Measurements from ENCODE around the gene ITIH6.
A peak's percentile ranks its signal among the peaks of the same experiment; 100 is the strongest.
"Not testable (repeated sequence)": the region's sequence is repeated elsewhere in the genome, so short reads cannot be mapped to it uniquely, and the experiment has no call there.

ITIH6 gene

GRCh38 chrX:54798137-54798536, at the start of gene ITIH6:
TSS of gene ITIH6 (minus strand) at chrX:54798255. CDS start at chrX:54798210, 45 bp downstream.
- DNase-seq: no peak

DNA sequence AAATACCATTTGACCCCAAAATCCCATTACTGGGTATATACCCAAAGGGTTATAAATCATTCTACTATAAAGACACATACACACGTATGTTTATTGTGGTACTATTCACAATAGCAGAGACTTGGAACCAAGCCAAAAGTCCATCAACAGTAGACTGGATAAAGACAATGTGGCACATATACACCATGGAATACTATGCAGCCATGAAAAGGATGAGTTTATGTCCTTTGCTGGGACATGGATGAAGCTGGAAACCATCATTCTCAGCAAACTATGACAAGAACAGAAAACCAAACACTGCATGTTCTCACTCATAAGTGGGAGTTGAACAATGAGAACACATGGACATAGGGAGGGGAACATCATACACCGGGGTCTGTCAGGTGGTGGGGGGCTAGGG, 49.6 kb upstream of the ITIH6 start:
- DNase-seq: not testable (repeated sequence)

GRCh38 chrX:54843050-54843449, 45.0 kb upstream of the ITIH6 start:
- no peak for DNase-seq

- no peak for DNase-seq
Measured at GRCh38 chrX:54842607-54843006, 44.6 kb upstream of the ITIH6 start.

DNA sequence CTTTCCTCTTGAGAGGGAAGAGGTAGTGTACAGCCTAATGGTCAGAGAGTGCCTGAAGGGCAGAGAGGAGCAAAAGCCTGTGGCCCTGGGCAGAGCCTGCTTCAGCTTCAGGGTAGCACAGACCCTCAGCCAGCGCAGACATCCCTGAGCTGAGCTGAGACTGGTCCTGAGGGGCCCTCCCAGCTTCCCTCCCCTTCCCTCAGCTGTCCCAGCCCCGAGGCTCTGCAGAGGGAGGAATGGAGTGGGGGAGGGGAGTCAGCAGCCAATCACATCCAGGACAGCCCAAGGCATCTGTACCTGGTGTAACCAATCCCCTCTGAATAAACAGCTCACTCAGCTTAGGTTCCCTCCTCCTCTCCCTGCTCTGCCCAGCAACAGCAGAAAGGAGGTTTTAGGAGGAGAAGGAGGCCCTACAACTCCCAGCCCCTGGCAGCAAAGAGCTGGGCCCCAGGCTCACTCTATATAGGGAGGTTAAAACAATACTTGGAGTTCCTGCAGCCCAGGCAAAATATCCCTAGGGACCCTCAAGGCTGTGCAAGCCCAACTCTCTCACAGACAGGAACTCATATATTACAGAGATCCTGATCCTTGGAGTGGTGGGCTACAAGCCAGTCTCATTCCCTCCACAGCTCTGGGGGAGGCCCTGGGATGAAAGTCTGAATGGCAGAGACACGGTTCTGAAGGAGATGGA, 43.3 kb upstream of the ITIH6 start:
- not testable (repeated sequence) for DNase-seq

DNA sequence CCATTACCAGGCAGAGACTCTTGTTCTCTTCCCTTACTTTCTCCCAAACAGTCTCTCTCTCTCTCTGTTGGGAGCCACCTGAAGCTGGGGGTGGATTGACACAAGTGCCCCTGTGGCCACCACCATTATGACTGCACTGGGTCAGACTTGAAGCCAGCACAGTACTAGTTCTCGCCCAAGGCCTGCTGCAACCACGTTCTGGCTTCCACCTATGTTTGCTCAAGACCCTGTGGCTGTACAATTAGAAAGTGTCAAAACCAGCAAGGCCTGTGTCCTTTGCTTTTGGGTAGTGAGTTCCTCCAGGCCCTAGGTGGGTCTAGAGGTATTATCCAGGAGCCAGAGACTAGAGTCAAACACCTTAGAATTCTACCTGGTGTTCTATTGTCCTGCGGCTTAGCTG, 40.5 kb upstream of the ITIH6 start:
- DNase-seq: no peak

DNA sequence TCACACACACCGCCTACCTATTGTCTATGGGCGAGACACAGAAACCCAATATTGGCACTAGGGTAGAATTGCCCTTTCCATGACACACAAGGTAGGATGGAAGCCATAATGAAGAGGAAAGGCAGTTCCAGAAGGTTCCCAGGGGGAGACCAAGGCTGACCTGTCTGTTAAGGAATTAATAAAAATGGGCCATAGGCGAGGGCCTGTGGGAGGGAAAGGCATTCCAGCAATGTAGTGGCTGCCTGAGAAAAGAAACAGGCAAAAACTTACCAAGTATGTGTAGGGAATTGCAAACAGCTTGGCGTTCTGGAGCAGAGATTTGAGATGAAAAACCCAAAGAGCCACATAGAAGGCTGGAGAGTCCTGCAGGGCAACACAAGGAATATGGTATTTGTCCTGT, 28.5 kb upstream of the ITIH6 start:
- no peak for DNase-seq

DNA sequence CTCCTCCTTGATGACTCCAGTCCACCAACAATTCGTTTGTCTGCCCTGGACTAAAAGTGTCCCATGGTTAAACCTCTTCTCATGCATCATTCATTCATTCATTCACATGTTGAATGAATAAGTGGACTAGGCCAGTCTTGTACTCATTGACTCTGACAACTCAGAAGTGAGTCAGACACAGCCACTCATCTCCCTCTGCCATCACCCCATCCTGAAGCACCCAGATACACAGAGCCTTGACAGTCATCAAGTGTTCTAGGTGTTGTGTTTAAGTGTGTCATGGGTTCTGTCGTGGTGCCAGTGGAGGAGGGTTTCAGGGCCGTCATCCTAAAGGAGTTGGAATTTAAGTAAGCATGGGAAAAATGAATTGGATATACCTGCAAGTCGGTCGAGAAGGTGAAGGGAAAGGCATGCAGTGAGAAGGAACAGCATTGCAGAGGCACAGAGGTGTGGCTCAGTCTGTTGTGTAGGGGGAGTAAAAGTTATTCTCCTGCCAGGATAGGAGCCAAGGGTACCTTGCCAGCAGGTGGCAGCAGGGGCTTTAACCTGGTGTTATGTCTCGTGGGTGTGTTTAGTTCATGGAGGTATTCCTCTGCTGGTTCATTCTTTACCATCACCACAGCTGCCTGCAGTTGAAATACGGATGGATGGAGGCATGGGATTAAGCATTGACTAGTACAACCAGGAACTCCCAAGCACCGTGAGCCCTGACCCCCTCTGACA, 27.8 kb upstream of the ITIH6 start:
- peak; percentile 28 for DNase-seq

DNA sequence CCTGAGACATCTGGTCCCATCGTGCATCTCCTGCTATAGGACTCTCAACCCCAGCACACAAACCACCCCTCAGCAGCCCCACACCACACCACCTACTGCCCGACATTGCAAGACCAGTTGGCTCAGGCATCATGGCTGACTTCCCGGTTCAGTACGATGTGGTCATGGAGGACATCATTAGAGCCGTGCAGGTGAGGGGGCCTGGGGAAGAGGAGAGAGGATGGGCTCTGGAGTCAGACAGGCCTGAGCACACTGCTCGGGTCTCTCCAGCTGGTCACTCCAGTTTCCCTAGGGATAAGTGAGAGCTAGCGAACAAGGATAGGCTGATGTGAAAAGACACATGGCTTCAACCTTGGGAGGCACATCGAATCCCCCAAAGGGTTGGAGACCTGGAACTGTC, 26.7 kb upstream of the ITIH6 start:
- no peak for DNase-seq

DNA sequence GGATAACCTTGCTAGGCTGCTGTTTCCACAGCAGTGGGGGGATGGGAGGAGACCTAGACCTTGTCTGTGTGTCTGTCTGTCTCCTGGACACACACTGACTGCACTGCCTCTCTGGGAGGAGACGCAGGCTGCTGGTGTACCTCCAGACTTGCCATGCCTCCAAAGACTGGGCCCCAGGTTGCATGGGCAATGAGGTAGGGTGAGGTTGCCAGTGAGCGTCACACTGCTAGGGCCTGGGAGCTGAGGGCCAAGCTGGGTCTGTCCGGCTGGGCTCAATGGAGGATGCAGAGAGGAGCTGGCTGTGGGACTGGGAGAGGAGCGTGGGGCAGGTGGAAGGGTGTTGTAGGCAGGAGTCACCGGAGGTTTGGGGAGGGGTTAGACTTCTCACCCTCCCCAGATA, 26.1 kb upstream of the ITIH6 start:
- no peak for DNase-seq

DNA sequence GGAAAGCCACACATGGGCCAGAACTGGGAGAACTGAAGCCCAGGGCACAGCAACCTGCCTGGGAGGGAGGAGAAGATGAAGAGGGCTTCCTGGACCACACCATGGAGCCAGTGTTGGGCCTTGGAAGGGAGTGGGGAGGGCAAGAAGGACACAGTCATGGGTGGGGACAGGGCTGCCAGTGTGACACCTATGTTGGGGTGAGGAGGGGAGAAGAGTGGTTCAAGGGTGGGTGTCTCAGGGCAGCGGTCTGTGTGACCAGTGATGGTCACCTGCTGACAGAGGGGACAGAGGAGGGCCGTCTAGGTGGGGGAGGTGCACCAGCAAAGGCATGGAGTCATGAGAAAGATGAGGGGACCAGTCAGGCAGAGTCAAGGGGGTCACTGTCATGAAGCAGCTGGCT, 23.3 kb upstream of the ITIH6 start:
- DNase-seq: no peak

DNA sequence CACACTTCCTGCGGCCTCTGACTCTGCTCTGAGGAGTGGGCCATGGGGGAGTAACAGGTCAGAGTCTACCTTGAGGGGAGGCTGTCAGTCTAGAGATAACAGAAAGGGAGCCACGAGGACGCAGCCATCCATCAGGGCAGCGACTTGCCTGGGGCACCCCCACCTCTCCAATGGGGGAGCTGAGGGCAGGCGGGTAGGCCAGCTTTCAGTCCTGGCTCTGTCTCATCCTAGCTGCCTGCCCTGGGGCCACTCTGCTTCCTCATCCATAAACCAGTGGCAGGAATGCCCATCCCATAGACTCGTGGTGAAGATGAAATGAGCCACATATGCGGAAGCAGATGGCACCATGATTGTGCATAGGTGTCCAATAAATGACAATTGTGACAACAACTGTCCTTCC, 22.7 kb upstream of the ITIH6 start:
- no peak for DNase-seq

- DNase-seq: no peak
Measured at GRCh38 chrX:54819201-54819600, 21.1 kb upstream of the ITIH6 start.

- DNase-seq: no peak
Measured at GRCh38 chrX:54818221-54818620, 20.2 kb upstream of the ITIH6 start.

DNA sequence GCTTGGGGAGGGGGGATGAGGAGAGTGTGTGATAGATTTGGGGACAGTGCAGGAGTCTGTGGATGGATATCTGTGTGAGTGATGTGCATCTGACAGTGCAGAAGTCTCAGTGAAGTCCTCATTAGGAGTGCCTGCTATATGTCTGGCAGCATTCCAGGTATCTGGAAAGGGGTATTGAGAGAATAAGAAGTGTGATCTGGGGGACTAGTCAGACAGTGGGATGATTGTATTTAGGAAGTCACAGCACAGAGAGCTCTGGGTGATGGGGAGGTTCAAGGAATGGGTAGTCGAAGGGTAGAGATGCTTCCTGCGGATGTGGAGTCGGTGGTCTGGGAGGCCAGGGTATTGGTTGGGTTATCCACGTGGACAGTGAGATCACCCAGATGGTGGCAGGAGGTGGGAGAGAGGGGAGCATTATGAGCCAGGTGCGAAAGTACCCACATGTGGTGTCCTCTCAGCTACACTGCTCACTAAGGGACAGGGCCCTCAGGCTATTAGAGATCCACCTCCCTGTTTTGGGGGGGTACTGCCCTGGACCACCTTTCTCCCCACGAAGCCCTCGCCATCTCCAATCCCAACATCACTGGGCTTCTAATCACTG, 19.3 kb upstream of the ITIH6 start:
- no peak for DNase-seq

DNA sequence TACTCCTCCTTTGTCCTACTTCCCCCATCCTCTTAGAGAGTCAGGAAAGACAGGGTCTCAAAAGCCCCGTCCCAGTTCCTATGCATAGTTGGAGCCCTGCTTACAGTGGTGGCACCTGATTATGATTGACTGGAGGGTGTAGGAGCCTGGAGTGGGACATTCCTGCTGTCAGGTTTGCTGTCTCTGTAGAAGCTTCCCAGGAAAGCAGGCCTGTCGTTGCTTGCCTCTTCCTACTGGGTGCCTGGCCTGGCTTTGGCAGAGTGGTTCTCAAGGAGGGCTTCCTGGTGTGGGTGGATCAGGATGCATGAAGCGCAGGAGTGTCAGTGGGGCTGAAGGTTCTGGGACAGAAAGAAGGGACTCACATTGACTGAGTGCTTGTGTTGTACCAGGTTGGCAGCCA, 14.3 kb upstream of the ITIH6 start:
- DNase-seq: no peak

- DNase-seq: no peak
Measured at GRCh38 chrX:54811301-54811885, 13.3 kb upstream of the ITIH6 start.

DNA sequence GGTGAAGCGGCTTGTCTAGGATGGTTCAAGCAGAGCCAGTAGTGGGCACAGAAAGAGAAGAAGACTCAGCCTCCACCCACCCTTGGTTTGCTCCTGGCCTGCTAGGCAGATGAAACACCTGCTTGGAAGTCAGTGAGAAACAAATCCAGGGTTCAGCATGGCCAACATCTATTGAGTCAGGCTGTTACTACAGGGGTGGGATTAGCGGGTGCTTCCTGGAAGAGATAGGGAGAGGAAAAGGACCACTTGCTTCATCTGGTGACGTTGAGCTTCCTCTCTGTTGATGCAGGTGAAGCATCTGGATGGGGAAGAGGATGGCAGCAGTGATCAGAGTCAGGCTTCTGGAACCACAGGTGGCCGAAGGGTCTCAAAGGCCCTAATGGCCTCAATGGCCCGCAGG, 12.5 kb upstream of the ITIH6 start:
- no peak for DNase-seq

DNA sequence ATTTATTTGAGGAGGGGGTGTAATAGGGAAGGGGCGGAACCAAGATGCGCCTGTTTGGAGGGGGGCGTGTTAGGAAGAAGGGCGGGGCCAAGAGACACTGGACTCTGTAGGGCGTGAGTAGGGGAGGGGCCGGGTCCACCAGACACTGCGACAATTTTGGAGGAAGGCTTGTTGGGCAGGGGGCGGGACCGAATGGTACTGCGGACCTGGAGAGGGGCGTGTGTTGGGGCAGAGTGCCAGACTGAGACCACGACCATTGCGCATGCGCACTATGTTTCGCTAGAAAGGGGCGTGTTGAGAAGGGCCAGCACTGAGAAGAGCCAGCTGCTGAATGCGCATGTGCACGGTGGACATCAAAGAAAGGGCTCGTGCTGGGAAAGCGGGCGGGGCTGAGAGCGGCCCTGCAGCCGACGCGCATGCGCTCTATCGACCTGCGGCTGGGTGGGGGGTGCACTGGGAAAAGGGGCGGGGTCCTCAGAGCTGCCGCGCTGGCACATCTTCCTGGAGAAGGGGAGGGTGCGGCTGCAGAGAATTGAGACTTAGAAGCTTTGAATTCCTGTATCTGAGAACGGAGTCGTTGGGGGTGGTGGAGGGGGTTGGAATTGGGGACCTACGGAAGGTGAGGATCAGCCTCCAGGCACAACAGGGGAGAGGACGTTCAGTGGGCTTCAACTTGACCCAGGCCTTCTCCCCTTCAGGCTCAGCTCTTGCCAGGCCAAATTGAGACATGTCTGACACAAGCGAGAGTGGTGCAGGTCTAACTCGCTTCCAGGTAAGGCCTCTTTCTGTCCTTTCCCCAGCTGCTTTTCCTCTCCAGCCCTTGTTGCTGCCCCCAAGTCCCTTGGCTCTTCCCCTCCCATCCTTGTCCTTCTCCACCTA, 10.8 kb upstream of the ITIH6 start:
- peak; percentile 80 for DNase-seq

- DNase-seq: peak; percentile 43
Measured at GRCh38 chrX:54808109-54808604, 10.1 kb upstream of the ITIH6 start.

DNA sequence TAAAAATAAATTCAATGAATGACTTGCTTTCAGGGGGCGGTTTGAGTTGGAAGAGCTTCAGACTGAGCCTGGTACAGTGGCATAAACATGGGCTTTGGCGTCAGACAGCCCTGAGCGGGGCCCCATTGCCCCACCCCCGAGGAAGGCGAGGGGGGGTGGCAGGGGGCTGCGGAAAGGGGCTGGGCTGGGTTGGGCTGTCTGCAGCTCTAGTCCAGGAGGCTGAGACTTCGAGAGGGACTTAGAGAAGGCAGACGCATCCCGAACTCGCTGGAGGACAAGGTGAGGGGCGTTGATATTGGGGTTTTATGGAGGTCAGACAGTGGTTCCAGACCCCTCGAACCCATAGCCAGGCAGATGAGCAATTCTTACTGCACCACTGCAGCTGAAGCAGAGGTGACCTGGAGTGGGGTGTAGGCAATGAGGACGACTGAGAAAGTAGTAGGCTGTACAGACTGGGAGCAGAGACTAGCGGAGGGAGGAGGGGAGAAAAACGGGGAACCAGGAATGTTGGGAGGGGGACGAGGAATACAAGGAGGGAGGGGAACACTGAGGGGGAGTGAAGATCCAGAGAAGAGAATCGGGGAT, 9.6 kb upstream of the ITIH6 start, which contains the start of gene MAGED2:
Gene MAGED2, plus strand, starts transcription at position 222 of the 585 bp plus-strand sequence. CDS start 1,587 bp downstream, outside the sequence.
- peak; percentile 53 for DNase-seq

DNA sequence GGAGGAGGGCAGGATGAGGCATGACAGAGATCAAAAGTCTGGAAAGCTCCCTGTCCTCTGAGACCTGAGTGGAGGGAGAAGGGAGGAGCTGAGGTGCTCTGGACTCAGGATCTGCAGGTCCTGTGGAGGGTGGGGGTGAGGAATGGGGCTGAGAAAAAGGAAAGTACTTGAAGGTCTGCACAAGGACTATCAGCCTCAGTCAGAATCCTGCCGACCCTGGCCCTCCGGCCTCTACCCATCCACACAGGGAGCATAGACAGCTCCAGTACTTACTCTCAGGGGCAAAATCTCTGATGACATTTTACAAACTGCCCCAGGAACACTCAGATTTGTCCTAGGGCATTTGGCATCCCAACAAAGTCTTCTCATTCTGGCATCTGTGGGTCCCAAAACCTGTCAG, 991 bp upstream of the ITIH6 start:
- DNase-seq: no peak

Data from activated CD8-positive, alpha-beta memory T cell treated with anti-CD3 and anti-CD28 coated beads, Interleukin-2, amount 50 U/mL, for 4 hours (primary cell).